GM23248 (cell line): Measurements from ENCODE around the gene ZBTB20.

Experiments
- EZH2 ChIP-seq: fragments of 200-600 bp; sonication (generic); IDR thresholded peaks from 2 replicates; pipeline ENCODE4 v1.6.1; 2018; ENCODE audit warnings: antibody characterized with exemption, mild to moderate bottlenecking; ENCODE audit not compliant: insufficient read depth, poor library complexity, severe bottlenecking
- EZH2phosphoT487 ChIP-seq: fragments of 200-600 bp; sonication (generic); IDR thresholded peaks from 2 replicates; pipeline ENCODE4 v1.6.1; 2018; ENCODE audit warnings: antibody characterized with exemption, moderate library complexity, mild to moderate bottlenecking, low read depth; ENCODE audit not compliant: insufficient read depth

GRCh38 chr3:114722530-114722929, 424.6 kb downstream of the ZBTB20 start:
- no peak for TF ChIP-seq EZH2phosphoT487
- no peak for TF ChIP-seq EZH2
